HepG2 (cell line): ENCODE measurements around the gene SLC25A47. TPM values are rescaled to one million over a fixed set of nuclear protein-coding genes. Genes with fewer than 3 reads are reported as not detected.
"Not testable (repeated sequence)": the region's sequence is repeated elsewhere in the genome, so short reads cannot be mapped to it uniquely, and the experiment has no call there.

Source experiments
- ATAC-seq: fragments of 200-7000 bp; cut with Tn5 transposase; 3 replicates; pipeline ENCODE4 v1.9.1; 2020; ENCODE audit warnings: mild to moderate bottlenecking, moderate library complexity
- BruUV-seq: library from RNA; stranded (reverse); fragments of 400-500 nt; replicated peaks from 2 replicates; lab custom pipeline; 2021; lab: Mats Ljungman, UMichigan
- CTCF ChIA-PET: fragments of 300-600 bp; formaldehyde crosslinking; extraction: SDS; loops from one replicate; lab custom pipeline; 2021; ENCODE audit warnings: low total read pairs, inconsistent platforms, low intra/inter-chr PET ratio; lab: Yijun Ruan, JAX
- POLR2A ChIA-PET: fragments of 350-600 bp; sonication (Branson Sonifier 250); formaldehyde crosslinking; loops from one replicate; lab custom pipeline; 2020; ENCODE audit warnings: antibody characterized with exemption, inconsistent platforms; lab: Yijun Ruan, JAX
- DNase-seq: peaks from one replicate; pipeline ENCODE4 v3.0.0-alpha.2; 2015; ENCODE audit warnings: low spot score
- FAIRE-seq: peaks from 3 replicates; lab custom pipeline; 2011; peaks lifted over from hg19 to GRCh38; lab: Jason Lieb, UNC
- H2AFZ ChIP-seq: one replicate; pipeline ENCODE4 v1.6.1; 2011; ENCODE audit warnings: low read length, inconsistent platforms
- H3K27ac ChIP-seq: fragments of 300-600 bp; 3 replicates; pipeline ENCODE4 v1.8.0; 2011; ENCODE audit warnings: mixed run types, mild to moderate bottlenecking, mixed read lengths, low read length, inconsistent platforms; ENCODE audit not compliant: insufficient read depth; ENCODE audit errors: extremely low read length
- H3K27me3 ChIP-seq, 2 experiments: fragments of 200-600 bp in 1 of 2; 2 replicates in 1 of 2; 3 replicates in 1 of 2; pipeline versions ENCODE4 v1.6.0 to v1.8.0; 2011; ENCODE audit warnings: low read length in 2 of 2, mild to moderate bottlenecking in 2 of 2, moderate library complexity in 2 of 2, inconsistent platforms in 1 of 2; ENCODE audit not compliant: insufficient read depth in 2 of 2, control insufficient read depth in 1 of 2
- H3K36me3 ChIP-seq, 2 experiments: fragments of 200-600 bp in 1 of 2; replicated peaks in 1 of 2; 2 replicates in 1 of 2; 3 replicates in 1 of 2; pipeline versions ENCODE4 v1.5.1 to v1.8.0; 2011; ENCODE audit warnings: low read length in 2 of 2, inconsistent platforms in 1 of 2; ENCODE audit not compliant: insufficient read depth in 2 of 2, control insufficient read depth in 1 of 2
- H3K4me1 ChIP-seq: 2 replicates; pipeline ENCODE4 v1.5.1; 2012; ENCODE audit warnings: low read length, inconsistent platforms; ENCODE audit not compliant: insufficient read depth
- H3K4me2 ChIP-seq: 2 replicates; pipeline ENCODE4 v1.6.0; 2011; ENCODE audit warnings: low read depth, low read length, inconsistent platforms
- H3K4me3 ChIP-seq, 3 experiments: fragments of 200-600 bp in 1 of 3; sonication (generic), shearing (Covaris generic) in 1 of 3; replicated peaks in 1 of 3; 2 replicates each; pipeline ENCODE4 v1.5.1; 2011 to 2016; ENCODE audit warnings: low read length in 3 of 3, inconsistent platforms in 2 of 3, low read depth in 2 of 3, mild to moderate bottlenecking in 2 of 3, control low read depth in 1 of 3, mixed read lengths in 1 of 3; ENCODE audit not compliant: insufficient read depth in 1 of 3
- H3K79me2 ChIP-seq: one replicate; pipeline ENCODE4 v1.6.1; 2011; ENCODE audit warnings: low read length, inconsistent platforms; ENCODE audit not compliant: insufficient read depth
- H3K9ac ChIP-seq: 2 replicates; pipeline ENCODE4 v1.6.0; 2011; ENCODE audit warnings: mild to moderate bottlenecking, low read depth, low read length, inconsistent platforms; ENCODE audit not compliant: insufficient read depth
- H3K9me3 ChIP-seq: 2 replicates; pipeline ENCODE4 v1.5.1; 2012; ENCODE audit warnings: mild to moderate bottlenecking, low read length
- H4K20me1 ChIP-seq: 2 replicates; pipeline ENCODE4 v1.6.0; 2011; ENCODE audit warnings: inconsistent platforms, mild to moderate bottlenecking, low read length, moderate library complexity; ENCODE audit not compliant: insufficient read depth
- IKZF4 ChIP-seq: sonication (generic); formaldehyde crosslinking; IDR thresholded peaks from 2 replicates; pipeline ENCODE4 v1.5.1; 2020; ENCODE audit warnings: borderline replicate concordance, mild to moderate bottlenecking, low read depth, missing genetic modification reagents; ENCODE audit errors: not compliant biosample characterization
- ZBTB42 ChIP-seq: sonication (generic); formaldehyde crosslinking; IDR thresholded peaks from 2 replicates; pipeline ENCODE4 v1.5.0; 2020; ENCODE audit warnings: mild to moderate bottlenecking, missing genetic modification reagents
- ZHX2 ChIP-seq, 2 experiments: sonication (generic) in 1 of 2; formaldehyde crosslinking in 1 of 2; IDR thresholded peaks; 2 replicates each; pipeline versions ENCODE4 v1.6.1 to v1.9.0; 2014 to 2022; ENCODE audit warnings: antibody characterized with exemption in 1 of 2, borderline replicate concordance in 1 of 2, inconsistent platforms in 1 of 2, low read depth in 1 of 2, missing genetic modification reagents in 1 of 2
- ZSCAN22 ChIP-seq: sonication (generic); formaldehyde crosslinking; IDR thresholded peaks from 2 replicates; pipeline ENCODE4 v1.4.0; 2020; ENCODE audit warnings: mild to moderate bottlenecking, missing genetic modification reagents
- WGBS: methylation state at CpG from one replicate; pipeline ENCODE4 v1.1.6; 2017; ENCODE audit warnings: low lambda C conversion rate; 5-methylcytosine and 5-hydroxymethylcytosine counted together
- in situ Hi-C: cut with HindIII; loops from 2 replicates; pipeline ENCODE4 v1.10.0; 2017; ENCODE audit warnings: low pct_unique_long_range_greater_than_20kb; ENCODE audit not compliant: extremely low pct_ligation_motif_present
- intact Hi-C: fragments of 100-400 bp; cut with micrococcal nuclease; formaldehyde crosslinking; loops from one replicate; pipeline ENCODE4 v1.10.0; 2022; ENCODE audit not compliant: unreplicated experiment
- polyA plus RNA-seq, 8 experiments: library from polyadenylated mRNA; depleted of rRNA in 3 of 8; stranded (reverse) in 7 of 8; unstranded in 1 of 8; fragments of >200 nt; fragmentation: Illumina TruSeq in 4 of 8; extraction: Trizol in 4 of 8; gene quantifications; 2 replicates each; pipeline versions ENCODE4 v1.2.1 to v1.2.3, GENCODE V29; 2011 to 2016; ENCODE audit warnings: low read depth in 4 of 8, missing spikeins in 1 of 8, mixed read lengths in 1 of 8; ENCODE audit not compliant: insufficient read depth in 1 of 8
- total RNA-seq, 5 experiments: library from RNA; depleted of rRNA; stranded (reverse); fragments of >200 nt; fragmentation: Illumina TruSeq; extraction: Trizol; gene quantifications; 2 replicates each; pipeline ENCODE4 v1.2.3, GENCODE V29; 2016; ENCODE audit warnings: low read depth in 1 of 5

SLC25A47 gene
- total and polyA plus RNA-seq, 2 of the 13 experiments (the other 11 are each of a cell fraction or from before 2014, with no cell fraction given), result 1.0 to 1.7 TPM

GRCh38 chr14:100282766-100283419, 40.2 kb upstream of the SLC25A47 start:
- in situ Hi-C loops (no loop called here), intact Hi-C loops (loop anchor here (5.0 kb wide), 1 partner anchor 1519 kb away; no protein-coding TSS in a partner anchor)
- no peaks in the 10 kb centered on the region for H3K9me3 ChIP-seq
- H3K36me3 ChIP-seq, result peaks cover 3 to 9% of the 10 kb centered on the region in 2 experiments; a peak in 3 of 5 replicates
- TF ChIP-seq ZBTB42 (CRISPR knock-in tag) (no peak), ZHX2 (IDR thresholded peaks at IDR 0.05; ENCODE audit: low read depth) (no peak), ZHX2 (CRISPR knock-in tag; IDR thresholded peaks at IDR 0.05; ENCODE audit: borderline replicate concordance) (no peak), IKZF4 (no peak), ZSCAN22 (peak; percentile 79)
- H4K20me1 ChIP-seq, result peaks cover 17% of the 10 kb centered on the region
- H3K4me1 ChIP-seq, result peaks cover 65% of the 10 kb centered on the region
- BruUV-seq, result no TSS peak
- H3K79me2 ChIP-seq, result peaks cover 25% of the 10 kb centered on the region
- no peak overlapping the region for H3K4me3 ChIP-seq
- 93% methylated on average over 8 of the region's 9 CpGs for WGBS
- no peak overlapping the region for H3K4me2 ChIP-seq
- H2AFZ ChIP-seq, result no peak overlapping the region
- ATAC-seq, result no peak
- H3K27me3 ChIP-seq, result no peaks in the 10 kb centered on the region
- no peak overlapping the region for H3K9ac ChIP-seq
- H3K27ac ChIP-seq, result peak overlapping the region; percentile 16
- no peak for DNase-seq
- ChIA-PET POLR2A (no interaction called here), CTCF (no interaction called here)
- FAIRE-seq, result no peak

- H3K27ac ChIP-seq, result peak overlapping the region; percentile 16
These were observed 39.7 kb upstream of the SLC25A47 start for GRCh38 chr14:100283436-100283835.

More at GRCh38 chr14:100283436-100283835, 39.7 kb upstream of the SLC25A47 start:
- FAIRE-seq, H3K9me3 ChIP-seq, DNase-seq, ATAC-seq, BruUV-seq, CTCF ChIA-PET, POLR2A ChIA-PET, H2AFZ ChIP-seq, in situ Hi-C loops, H3K4me2 ChIP-seq, H3K4me3 ChIP-seq, H3K27me3 ChIP-seq, H3K9ac ChIP-seq, H3K36me3 ChIP-seq: not testable (repeated sequence)
- 98% methylated on average over 9 of the region's 9 CpGs for WGBS
- intact Hi-C loops, result loop anchor here (5.0 kb wide), 1 partner anchor 1519 kb away; no protein-coding TSS in a partner anchor
- peaks cover 62% of the 10 kb centered on the region for H3K4me1 ChIP-seq
- H4K20me1 ChIP-seq, result peaks cover 15% of the 10 kb centered on the region
- peaks cover 22% of the 10 kb centered on the region for H3K79me2 ChIP-seq
